Left ventricle myocardium inferior (tissue), 1 donor: ENCODE data around the gene UNC5B. TPM values are rescaled to one million over a fixed set of nuclear protein-coding genes. Genes with fewer than 3 reads are reported as not detected.
"Not testable (repeated sequence)": the region's sequence is repeated elsewhere in the genome, so short reads cannot be mapped to it uniquely, and the experiment has no call there.

Experiments used
- DNase-seq: peaks from one replicate; pipeline ENCODE4 v3.0.0-alpha.2; 2020
- H3K27ac ChIP-seq: fragments of 200-600 bp; replicated peaks from 2 replicates; pipeline ENCODE4 v1.8.0; 2021
- H3K27me3 ChIP-seq: fragments of 200-600 bp; 2 replicates; pipeline ENCODE4 v1.8.0; 2021; ENCODE audit warnings: low read depth
- H3K36me3 ChIP-seq: fragments of 200-600 bp; 2 replicates; pipeline ENCODE4 v1.8.0; 2021
- H3K4me1 ChIP-seq: fragments of 200-600 bp; 2 replicates; pipeline ENCODE4 v1.8.0; 2021
- H3K4me3 ChIP-seq: fragments of 200-600 bp; 2 replicates; pipeline ENCODE4 v1.8.0; 2021; ENCODE audit warnings: mild to moderate bottlenecking, moderate library complexity
- H3K9me3 ChIP-seq: fragments of 200-600 bp; replicated peaks from 2 replicates; pipeline ENCODE4 v1.8.0; 2021
- CTCF ChIP-seq: fragments of 200-600 bp; IDR thresholded peaks from 2 replicates; pipeline ENCODE4 v1.8.0; 2021; ENCODE audit warnings: antibody characterized with exemption, mild to moderate bottlenecking, borderline replicate concordance
- intact Hi-C: fragments of 100-400 bp; cut with micrococcal nuclease; formaldehyde crosslinking; loops from one replicate; pipeline ENCODE4 v1.11.0; 2022
- total RNA-seq: library from RNA; stranded (reverse); fragmentation: NEBNext Ultra II Directional; extraction: Animal tissue kit (Norgen Biotek cat#: 25700); gene quantifications from one replicate; pipeline ENCODE4 v1.2.1, GENCODE V29; 2021
- donor health status: DM: no; HTN: yes; CAD: no; lungs with severe emphysema.

Gene UNC5B
- total RNA-seq, 1 donor from 2014 or later = 15.6 TPM

GRCh38 chr10:71295641-71296040 is 83.3 kb downstream of the UNC5B start:
- Histone ChIP-seq H3K27ac (no peak overlapping the region), H3K36me3 (peaks cover 89% of the 10 kb centered on the region), H3K9me3 (no peaks in the 10 kb centered on the region), H3K27me3 (no peaks in the 10 kb centered on the region), H3K4me1 (peaks cover 1% of the 10 kb centered on the region), H3K4me3 (no peak overlapping the region)
- DNase-seq = no peak
- no peak for TF ChIP-seq CTCF
- intact Hi-C loops = no loop called here

- Histone ChIP-seq H3K27ac (no peak overlapping the region), H3K4me1 (no peaks in the 10 kb centered on the region), H3K27me3 (no peaks in the 10 kb centered on the region), H3K9me3 (no peaks in the 10 kb centered on the region), H3K4me3 (no peak overlapping the region), H3K36me3 (peaks cover 89% of the 10 kb centered on the region)
- TF ChIP-seq CTCF = no peak
- intact Hi-C loops = no loop called here
- no peak for DNase-seq
Measured at GRCh38 chr10:71296086-71296485, 83.7 kb downstream of the UNC5B start.

GRCh38 chr10:71296811-71297210 is 84.4 kb downstream of the UNC5B start:
- H3K9me3 ChIP-seq, H3K27ac ChIP-seq, H3K4me1 ChIP-seq, H3K4me3 ChIP-seq, DNase-seq, H3K27me3 ChIP-seq, intact Hi-C loops: not testable (repeated sequence)
- peaks cover 85% of the 10 kb centered on the region for H3K36me3 ChIP-seq

- Histone ChIP-seq H3K36me3 (peaks cover 80% of the 10 kb centered on the region), H3K27me3 (no peaks in the 10 kb centered on the region), H3K4me3 (no peak overlapping the region), H3K4me1 (no peaks in the 10 kb centered on the region), H3K27ac (no peak overlapping the region), H3K9me3 (no peaks in the 10 kb centered on the region)
- no peak for TF ChIP-seq CTCF
- intact Hi-C loops = no loop called here
- no peak for DNase-seq
Measured at GRCh38 chr10:71297343-71297742, 85.0 kb downstream of the UNC5B start.

- no peaks in the 10 kb centered on the region for H3K4me1 ChIP-seq
- H3K9me3 ChIP-seq = no peaks in the 10 kb centered on the region
- peaks cover 62% of the 10 kb centered on the region for H3K36me3 ChIP-seq
- no peak overlapping the region for H3K27ac ChIP-seq
- TF ChIP-seq CTCF = no peak
- no peaks in the 10 kb centered on the region for H3K27me3 ChIP-seq
- intact Hi-C loops = no loop called here
- no peak overlapping the region for H3K4me3 ChIP-seq
- no peak for DNase-seq
Measured at GRCh38 chr10:71299071-71299785, 86.9 kb downstream of the UNC5B start.

- Histone ChIP-seq H3K9me3 (no peaks in the 10 kb centered on the region), H3K27ac (no peak overlapping the region), H3K27me3 (no peaks in the 10 kb centered on the region), H3K4me1 (no peaks in the 10 kb centered on the region), H3K4me3 (no peak overlapping the region), H3K36me3 (peaks cover 48% of the 10 kb centered on the region)
- intact Hi-C loops = no loop called here
- no peak for DNase-seq
- TF ChIP-seq CTCF = no peak
Measured at GRCh38 chr10:71300555-71301370, 88.4 kb downstream of the UNC5B start.
